SH-SY5Y (cell line): ENCODE measurements around the gene PRODH.

Source experiments
- GATA2 ChIP-seq: IDR thresholded peaks from 2 replicates; pipeline ENCODE4 v1.6.1; 2011; ENCODE audit warnings: mild to moderate bottlenecking, low read depth, low read length
- GATA3 ChIP-seq: IDR thresholded peaks from 2 replicates; pipeline ENCODE4 v1.6.1; 2011; ENCODE audit warnings: low read depth, mild to moderate bottlenecking, low read length, moderate library complexity

- no peak for TF ChIP-seq GATA2
- no peak for TF ChIP-seq GATA3
Observed at GRCh38 chr22:18947905-18948304, 11.8 kb upstream of the PRODH start.
